Measurements from ENCODE around the gene AEBP1. TPM values are rescaled to one million over a fixed set of nuclear protein-coding genes. Genes with fewer than 3 reads are reported as not detected.

Gene AEBP1
- polyA plus RNA-seq, 3 donors: 57.3 to 60.0 (median 59.1) TPM

DNA sequence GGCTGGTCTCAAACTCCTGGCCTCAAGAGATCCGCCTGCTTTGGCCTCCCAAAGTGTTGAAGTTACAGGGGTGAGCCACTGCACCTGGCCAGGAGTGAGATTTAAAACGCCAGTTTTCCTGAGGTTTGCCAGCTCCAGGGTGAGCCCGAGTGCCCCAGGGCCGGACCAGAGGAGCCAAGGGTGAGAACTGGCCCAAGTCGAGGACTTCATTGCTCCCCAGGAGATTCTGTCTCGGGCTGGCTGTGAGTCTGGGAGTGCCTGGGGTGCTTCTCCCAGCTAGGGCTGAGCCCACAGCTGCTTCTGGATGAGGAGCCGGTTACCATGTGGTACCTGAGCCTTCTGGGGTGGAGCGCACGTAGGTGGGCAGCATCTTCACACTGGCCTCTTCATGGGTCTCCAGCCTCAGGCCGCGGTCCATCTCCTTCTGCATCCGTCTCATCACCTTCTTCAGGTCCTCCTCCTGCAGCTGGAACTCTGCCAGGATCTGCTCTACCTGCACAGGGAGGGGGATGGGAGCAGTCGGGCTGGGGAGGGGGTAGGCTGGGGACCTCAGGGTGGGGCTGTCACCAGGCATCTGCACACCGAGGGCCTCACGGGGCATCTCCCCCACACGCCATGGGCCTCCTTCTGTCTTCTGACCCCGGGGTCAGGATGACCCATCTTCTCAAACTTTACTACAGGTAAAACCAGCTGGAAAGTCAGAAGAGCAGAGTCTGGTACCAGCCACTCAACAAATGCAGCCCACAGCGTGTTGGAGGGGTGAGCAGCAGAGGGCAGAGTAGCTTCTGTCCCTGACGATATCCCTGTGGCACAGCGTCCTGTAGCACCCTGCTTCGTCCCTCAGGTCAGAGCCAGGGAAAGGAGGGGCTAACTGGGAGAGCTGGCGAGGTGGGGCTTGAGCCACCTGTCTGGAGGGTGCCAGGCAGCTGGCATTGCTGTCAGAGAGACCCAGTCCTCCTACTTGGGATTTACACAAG, 49.1 kb downstream of the AEBP1 start:
- no peak for DNase-seq (ENCODE audit: low read depth in 3 of 3, low spot score in 2 of 3)

DNA sequence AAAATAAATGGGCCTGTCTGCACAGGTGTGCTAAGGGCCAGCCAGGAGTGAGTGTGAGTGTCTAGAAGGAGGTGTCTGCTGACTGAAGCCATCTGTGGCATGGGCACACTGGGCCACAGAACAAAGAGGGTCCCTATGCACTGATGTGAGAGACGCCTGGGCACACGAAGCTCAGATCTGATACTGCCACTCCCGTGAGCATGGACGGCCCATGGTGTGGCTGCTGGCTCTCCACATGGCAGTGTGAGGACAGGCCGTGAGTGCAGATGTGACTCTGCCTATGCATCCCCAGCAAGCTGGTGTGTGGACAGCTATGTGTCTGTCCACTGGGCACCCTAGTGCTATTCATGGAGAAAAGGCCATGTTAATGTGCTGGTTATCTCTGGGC, 49.8 kb downstream of the AEBP1 start:
- DNase-seq (ENCODE audit: low read depth in 3 of 3, low spot score in 2 of 3): no peak

GRCh38 chr7:44154703-44155102, 50.6 kb downstream of the AEBP1 start:
- DNase-seq (ENCODE audit: low read depth in 3 of 3, low spot score in 2 of 3): no peak

DNA sequence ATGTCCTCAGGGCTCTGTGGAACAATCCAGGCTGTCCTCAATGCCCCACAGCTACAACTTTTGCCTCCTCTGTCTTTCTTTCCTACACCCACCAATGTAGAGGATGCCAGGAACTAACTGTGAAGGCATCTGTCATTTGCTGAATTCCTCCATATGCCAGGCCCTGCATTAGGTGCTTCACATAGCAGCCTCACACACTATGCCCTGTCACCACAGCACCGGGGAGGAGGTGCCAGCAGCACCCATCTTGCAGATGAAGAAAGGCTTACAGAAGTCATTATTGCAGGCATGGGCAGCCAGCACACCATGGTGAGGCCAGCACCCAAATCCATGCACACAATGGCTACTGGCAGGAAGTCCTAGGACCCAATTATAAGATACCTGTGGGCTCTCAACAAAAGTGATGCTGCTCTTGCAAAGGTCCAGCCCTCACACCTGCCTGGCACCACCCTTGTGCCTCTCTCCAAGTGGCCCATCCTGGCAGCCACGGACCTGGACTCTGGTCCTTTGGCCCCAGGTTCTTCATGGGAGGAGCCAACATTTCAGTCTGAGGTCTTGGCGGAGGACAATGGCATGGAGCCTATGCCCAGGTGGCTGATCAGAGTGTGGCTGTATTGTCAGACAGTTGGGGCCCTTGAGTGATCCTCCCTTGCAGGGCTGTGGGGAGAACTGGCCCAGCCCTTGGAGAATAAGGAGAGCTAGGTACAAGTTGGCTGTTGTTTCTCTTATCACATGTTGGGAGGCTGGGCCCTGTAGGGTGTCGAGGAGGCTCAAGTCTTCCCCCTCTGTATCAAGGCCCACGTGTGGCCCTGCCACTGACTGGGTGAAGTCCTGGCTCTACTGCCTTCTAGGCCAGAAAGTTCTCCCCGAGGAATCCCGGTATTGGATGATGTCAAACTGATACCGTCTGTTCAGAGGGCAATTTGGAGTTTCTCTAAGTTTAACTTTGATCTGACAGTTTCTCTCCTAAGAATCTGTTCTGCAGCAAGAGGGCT, 51.3 kb downstream of the AEBP1 start:
- DNase-seq (ENCODE audit: low read depth in 3 of 3, low spot score in 2 of 3): no peak

GRCh38 chr7:44156453-44157010, 52.4 kb downstream of the AEBP1 start:
- no peak for DNase-seq (ENCODE audit: low read depth in 3 of 3, low spot score in 2 of 3)

GRCh38 chr7:44157116-44158080, 53.3 kb downstream of the AEBP1 start:
- no peak for DNase-seq (ENCODE audit: low read depth in 3 of 3, low spot score in 2 of 3)

DNA sequence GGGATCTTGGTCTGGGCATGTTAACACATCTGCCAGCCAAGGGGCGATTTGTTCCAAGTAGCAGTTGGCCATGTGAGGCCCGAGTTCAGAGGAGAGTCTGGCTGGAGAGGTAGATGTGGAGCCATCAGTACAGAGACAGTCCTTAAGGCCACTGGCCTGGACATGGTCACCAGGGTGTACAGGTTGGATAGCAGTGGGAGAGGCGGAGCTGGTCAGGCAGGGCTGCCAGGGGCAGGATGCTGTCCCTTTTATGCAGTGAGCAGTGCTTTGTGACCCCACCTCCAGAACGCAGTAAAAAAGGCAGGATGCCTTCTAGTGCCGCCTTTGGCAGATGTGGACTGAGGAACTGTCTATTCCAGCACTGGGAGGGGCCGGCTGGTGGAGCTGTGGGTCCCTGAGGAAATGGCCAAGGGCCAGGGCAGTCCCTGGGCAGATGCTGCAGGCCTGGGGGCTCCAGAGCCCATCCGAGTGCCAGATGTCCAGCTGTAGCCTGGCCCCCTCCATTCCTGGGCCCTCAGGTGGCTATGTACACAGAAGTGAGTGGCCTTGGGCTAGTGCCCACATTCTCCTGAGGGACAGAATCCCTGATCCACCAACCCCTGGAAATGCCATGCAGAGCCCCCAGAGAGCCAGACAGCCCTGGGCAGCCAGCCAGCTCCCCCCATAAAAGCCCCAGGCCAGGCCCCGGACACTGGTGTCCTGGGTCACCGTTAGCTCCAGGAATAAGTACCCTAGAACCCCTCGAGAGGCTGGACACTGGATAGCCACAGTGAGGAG, 54.1 kb downstream of the AEBP1 start:
- DNase-seq (ENCODE audit: low read depth in 3 of 3, low spot score in 2 of 3): no peak

- DNase-seq (ENCODE audit: low read depth in 3 of 3, low spot score in 2 of 3): no peak
Observed at GRCh38 chr7:44158873-44159631, 54.9 kb downstream of the AEBP1 start.

GRCh38 chr7:44159824-44160630, 55.9 kb downstream of the AEBP1 start:
- no peak for DNase-seq (ENCODE audit: low read depth in 3 of 3, low spot score in 2 of 3)

DNA sequence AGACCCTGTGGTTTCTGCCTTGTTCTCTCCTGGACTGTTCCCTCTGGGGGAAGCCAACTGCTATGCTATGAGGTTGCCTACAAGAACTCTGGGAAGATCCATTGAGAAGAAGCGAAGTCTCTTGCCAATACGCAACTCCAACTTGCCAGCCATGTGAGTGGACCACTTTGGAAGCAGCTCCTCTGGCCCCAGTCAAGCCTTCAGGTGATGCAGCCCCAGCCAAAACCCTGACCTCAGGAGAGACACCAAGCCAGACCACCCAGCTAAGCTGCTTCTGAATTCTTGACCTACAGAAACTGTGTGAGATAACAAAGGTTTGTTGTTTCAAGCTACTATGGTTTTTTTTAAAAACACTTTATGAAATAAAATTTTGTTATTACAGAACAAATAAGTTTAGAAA, 57.2 kb downstream of the AEBP1 start:
- no peak for DNase-seq (ENCODE audit: low read depth in 3 of 3, low spot score in 2 of 3)

DNA sequence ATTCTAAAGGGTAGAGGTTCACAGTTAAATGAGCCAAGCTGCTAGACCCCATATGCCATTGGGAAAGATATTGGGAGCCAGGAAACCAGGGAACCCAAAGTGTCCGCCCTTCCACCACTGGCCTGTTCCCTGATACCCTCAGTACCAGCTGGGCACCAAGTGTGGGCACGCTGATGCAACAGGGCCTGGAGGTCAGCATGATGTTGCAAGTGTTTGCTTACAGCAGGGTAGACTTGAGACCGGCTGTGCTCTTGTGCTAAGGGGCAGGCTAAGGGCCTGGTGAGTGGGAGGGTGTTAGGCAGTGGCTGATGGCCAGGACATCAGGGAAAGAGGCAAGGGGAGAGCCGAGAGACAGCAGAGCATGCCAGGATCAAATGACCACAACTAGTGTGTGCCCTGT, 58.0 kb downstream of the AEBP1 start:
- DNase-seq (ENCODE audit: low read depth in 3 of 3, low spot score in 2 of 3): no peak

- DNase-seq (ENCODE audit: low read depth in 3 of 3, low spot score in 2 of 3): no peak
Observed at GRCh38 chr7:44162785-44163395, 58.7 kb downstream of the AEBP1 start.

DNA sequence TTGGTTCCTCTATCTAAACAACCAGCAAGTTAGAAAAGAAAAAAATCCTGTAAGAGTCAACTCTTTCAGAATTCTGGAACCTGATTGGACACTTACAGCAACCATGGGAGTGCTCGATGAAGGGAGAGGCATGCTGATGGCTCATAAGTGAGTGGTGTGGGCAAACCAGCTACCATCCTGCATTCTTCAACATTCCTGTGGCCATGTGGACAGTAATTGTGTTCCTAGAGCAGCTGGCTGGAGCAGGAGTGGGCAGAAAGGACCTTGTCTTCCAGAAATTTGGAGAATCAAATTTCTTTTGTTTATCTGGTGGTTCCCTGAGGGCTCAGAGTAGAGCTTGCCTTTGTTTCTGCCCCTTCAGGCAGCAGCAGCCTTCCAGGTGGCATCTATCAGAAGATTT, 59.4 kb downstream of the AEBP1 start:
- no peak for DNase-seq (ENCODE audit: low read depth in 3 of 3, low spot score in 2 of 3)

All from right renal cortex interstitium (tissue), 3 donors.